GM19438 (cell line): Measurements from ENCODE around the gene ESCO1.

Experiments
- ATAC-seq: cut with Tn5 transposase; IDR thresholded peaks from one replicate; pipeline ENCODE4 v1.9.1; 2021; ENCODE audit warnings: low read depth; ENCODE audit not compliant: unreplicated experiment

ESCO1 gene

GRCh38 chr18:21496277-21496835 is 104.1 kb downstream of the ESCO1 start:
- no peak for ATAC-seq

GRCh38 chr18:21490748-21491147 is 109.8 kb downstream of the ESCO1 start:
- ATAC-seq = no peak

GRCh38 chr18:21489919-21490495 is 110.5 kb downstream of the ESCO1 start:
- ATAC-seq = no peak

DNA sequence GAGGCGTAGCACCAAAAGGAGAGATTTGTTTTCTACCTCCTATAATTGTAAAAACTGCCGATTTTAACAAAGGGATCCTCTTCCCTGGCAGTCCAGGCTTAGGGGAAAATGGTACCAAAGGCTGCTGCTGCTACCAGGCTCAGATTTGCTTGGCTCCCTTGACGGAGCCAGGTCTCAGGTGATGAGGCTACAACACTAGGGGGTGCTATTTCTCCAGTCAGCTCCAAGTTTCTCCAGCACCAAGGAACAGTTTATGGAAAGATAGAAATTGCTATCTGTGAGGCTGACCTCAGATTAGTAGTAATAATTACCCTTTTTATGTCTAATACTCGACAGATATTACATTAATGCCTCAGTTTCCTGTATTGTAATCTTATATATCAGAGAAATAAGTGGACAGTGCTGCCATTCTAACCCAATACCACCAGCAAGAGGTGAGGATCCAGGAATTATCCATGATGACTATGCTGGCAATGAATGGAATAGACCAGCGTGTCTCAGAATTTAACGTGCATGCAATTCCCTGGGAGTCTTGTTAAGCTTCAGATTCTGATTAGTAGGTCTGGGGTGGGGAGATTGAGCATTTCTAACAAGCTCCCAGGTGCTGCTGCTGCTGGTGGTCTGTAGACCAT is 111.3 kb downstream of the ESCO1 start:
- no peak for ATAC-seq

- no peak for ATAC-seq
Measured at GRCh38 chr18:21486905-21487437, 113.5 kb downstream of the ESCO1 start.

GRCh38 chr18:21484851-21485636 is 115.5 kb downstream of the ESCO1 start:
- ATAC-seq = no peak

- no peak for ATAC-seq
Measured at GRCh38 chr18:21483051-21483450, 117.5 kb downstream of the ESCO1 start.

GRCh38 chr18:21481739-21482138 is 118.8 kb downstream of the ESCO1 start:
- ATAC-seq = no peak

GRCh38 chr18:21479721-21480120 is 120.8 kb downstream of the ESCO1 start:
- no peak for ATAC-seq
